Prostate gland (tissue), 2 donors: ENCODE data around the gene KLHL20.

ENCODE experiments used
- CTCF ChIP-seq, 4 experiments: fragments of 200-600 bp in 2 of 4; fragments of 450-650 bp in 2 of 4; sonication (generic) in 2 of 4; IDR thresholded peaks; 1 replicate in 3 of 4; 2 replicates in 1 of 4; pipeline ENCODE4 v1.5.1; 2016 to 2019; ENCODE audit warnings: antibody characterized with exemption in 4 of 4, mild to moderate bottlenecking in 2 of 4, moderate library complexity in 2 of 4
- POLR2A ChIP-seq: fragments of 450-650 bp; IDR thresholded peaks from one replicate; pipeline ENCODE4 v1.6.1; 2016; ENCODE audit warnings: antibody characterized with exemption, mild to moderate bottlenecking
- POLR2AphosphoS5 ChIP-seq: sonication (generic); formaldehyde crosslinking; IDR thresholded peaks from one replicate; pipeline ENCODE4 v1.6.1; 2017; ENCODE audit warnings: antibody characterized with exemption

GRCh38 chr1:173749137-173749536, 34.4 kb downstream of the KLHL20 start:
- no peak for TF ChIP-seq CTCF (IDR thresholded peaks at IDR 0.05)
- no peak for TF ChIP-seq POLR2A
- TF ChIP-seq POLR2AphosphoS5: no peak
